Globus pallidus (tissue), 1 donor: ENCODE data around the gene ARMS2.

Experiments
- DNase-seq: peaks from one replicate; pipeline ENCODE4 v3.0.0-alpha.2; 2015; ENCODE audit warnings: low spot score

Gene ARMS2

DNA sequence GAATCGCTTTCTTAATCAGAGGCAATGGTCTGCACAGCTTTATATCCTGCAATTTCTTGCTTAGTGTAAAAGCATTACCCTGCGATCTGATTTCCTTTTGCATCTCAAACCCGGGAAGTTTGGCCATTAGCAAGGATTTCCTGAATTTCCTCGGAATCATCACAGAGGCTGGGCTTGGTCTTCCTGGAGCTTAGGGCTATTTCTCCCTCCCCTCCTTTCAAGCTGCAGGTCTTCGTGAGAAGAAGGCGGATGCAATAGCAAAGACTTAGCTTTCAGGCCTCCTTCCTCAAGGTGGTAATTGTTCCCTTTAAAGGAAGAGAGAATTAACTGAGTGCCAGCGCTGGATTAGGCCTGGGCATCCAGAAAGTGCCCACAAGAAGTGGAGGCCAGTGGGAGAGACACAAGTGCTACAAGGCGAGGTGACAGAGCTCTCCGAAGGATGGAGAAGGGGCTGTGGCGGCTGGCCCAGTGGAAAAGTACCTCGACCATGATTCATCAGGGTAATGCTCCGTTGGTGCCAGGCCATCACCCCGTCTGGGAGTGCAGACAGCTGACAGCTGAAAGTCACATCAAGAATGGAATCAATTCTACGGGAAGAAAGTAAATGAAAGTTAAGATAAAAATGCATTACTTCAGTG, 4.0 kb upstream of the ARMS2 start:
- no peak for DNase-seq

DNA sequence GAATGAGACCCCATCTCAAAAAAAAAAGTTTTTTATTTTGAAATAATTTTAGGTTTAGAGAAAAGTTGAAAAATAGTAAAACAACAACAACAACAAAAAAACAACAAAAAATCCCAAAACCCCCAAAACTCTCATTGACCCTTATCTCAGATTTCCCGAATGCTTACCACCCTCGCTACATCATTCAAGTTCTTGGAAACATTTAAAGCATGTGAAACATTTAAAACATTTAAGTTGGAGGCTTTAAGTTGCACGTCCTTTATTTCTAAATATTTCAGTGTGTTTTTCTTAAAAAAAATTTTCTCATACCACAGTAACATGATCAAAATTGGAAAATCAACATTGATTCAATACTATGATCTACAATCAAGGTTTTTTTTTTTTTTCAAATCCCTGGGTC, 382 bp upstream of the ARMS2 start:
- no peak for DNase-seq

DNA sequence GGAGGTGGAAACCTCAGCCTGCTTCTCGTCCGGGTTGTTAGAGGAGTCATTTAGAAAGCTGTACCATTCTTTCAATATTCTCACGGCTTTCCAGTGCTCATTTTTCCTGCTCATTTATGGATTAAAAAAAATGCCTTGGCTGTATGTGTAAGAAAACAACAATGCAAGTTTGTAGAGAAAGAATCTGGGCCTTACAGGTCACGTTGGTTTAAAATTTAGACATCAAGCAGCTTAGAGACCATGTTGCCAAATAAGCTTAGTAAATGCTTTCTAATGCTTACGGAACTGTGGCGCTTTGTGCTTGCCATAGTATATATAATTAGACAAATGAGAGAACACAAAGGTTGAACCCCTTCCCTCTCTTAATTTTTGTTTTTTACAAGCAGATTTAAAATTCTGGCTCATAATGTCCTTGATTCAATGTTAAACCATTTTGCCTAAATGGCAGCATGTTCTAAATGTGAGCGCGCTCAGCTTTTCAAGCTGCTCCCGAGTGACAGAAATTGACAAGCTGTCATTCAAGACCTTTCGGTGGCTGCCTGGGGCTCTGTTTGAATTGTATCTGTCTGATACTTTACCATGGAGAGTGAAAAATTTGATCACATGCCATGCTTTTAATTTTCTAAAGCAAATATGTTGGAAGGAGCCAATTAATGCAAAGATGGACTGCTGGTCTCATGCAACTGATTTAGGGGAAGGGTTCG, 1.1 kb downstream of the ARMS2 start:
- no peak for DNase-seq

- peak; percentile 79 for DNase-seq
These were observed 3.5 kb downstream of the ARMS2 start for GRCh38 chr10:122457934-122458333.

- peak; percentile 59 for DNase-seq
These were observed 4.2 kb downstream of the ARMS2 start for GRCh38 chr10:122458693-122459092.

DNA sequence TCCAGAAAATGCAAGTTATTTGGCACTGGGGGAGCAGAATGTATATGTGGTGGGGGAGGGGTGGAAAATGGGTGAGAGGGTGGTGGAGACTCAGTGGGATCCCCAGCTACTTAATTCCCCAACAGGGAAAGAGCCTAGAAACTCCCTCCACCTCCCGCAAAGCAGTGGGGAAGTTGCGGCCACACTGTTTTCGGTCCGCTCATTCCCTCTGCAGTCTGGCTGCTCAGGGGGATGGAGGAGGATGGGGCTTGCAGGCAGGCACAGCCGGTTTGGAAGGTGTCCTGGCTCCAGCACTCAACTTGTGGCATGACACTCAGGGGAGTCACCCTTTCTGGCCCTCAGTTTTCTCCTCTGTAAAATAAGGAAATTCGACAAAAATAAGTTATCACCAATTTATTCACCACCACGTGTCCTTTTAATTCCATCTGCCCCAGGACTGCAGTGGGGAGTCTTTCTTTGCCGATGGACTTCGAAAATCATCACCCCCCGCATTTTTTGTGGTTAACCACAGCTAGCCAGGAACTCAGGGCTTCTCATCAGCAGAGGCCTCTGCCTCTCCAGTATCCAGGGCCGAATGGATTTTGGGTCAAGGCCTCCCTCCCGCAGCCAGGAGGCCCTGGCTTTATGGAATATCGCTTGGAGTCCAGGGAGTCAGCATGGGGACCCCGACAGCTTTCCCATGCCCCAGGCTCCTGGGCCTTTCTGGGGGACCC, 5.3 kb downstream of the ARMS2 start:
- no peak for DNase-seq

- no peak for DNase-seq
These were observed 6.4 kb downstream of the ARMS2 start for GRCh38 chr10:122460891-122461293.

DNA sequence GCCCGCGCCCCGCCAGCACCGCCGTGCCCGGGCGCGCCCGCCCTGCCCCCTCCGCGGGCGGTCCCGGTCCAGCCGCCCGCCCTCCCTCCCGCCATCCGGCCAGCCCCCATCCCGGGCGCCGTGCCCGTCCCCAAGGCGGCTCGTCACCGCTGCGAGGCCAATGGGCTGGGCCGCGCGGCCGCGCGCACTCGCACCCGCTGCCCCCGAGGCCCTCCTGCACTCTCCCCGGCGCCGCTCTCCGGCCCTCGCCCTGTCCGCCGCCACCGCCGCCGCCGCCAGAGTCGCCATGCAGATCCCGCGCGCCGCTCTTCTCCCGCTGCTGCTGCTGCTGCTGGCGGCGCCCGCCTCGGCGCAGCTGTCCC, 6.9 kb downstream of the ARMS2 start, which contains the start of gene HTRA1:
Gene HTRA1, plus strand, starts transcription at position 187 of the 362 bp plus-strand sequence. Its CDS starts 100 bp downstream, at position 287.
- DNase-seq, result peak; percentile 91

GRCh38 chr10:122461729-122462532, 7.5 kb downstream of the ARMS2 start:
- DNase-seq, result no peak

DNA sequence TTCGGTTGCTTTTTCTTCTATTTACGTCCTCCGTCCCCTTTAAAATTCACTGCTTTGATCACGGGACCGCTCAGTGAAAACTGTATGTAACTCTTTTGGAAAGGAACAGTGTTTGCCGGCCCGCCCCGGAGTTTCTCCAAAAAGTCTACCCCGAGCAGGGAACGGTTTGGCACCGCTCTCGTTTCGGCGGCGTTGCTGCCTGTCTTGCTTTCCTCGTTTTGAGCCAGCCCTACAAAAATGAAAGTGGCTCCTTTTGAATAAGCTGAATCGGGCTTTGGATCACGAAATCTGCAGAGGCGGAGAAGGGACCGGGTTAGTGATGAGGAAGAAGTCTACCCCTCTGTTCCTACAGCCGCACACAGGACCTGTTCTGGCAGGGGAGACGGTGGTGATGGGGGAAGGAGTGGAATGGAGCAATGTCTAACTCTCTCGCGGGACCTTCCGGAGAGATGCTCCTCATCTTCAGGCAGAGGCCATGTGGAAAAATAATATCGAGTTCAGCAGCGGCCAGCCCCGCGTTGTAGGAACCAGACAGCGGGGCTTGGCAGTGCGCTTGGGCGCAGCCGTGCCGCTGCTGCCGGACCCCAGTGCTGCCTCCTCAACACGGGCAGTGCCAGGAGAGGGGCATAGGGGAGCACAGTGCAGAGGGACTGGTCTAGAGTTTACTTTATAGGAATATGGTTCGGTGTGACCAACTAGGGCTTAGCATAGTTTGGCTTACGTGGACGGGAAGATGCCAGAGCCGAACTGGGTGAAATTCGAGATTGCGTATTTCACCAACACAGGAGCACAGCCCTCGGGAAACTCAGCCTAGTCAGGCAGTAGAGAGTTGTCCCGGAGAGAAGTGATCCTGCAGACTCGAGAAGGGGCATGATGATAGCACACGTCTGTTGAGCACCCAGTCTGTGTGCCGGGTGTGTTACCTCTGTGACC, 8.3 kb downstream of the ARMS2 start:
- DNase-seq, result peak; percentile 63

GRCh38 chr10:122463466-122464249, 9.2 kb downstream of the ARMS2 start:
- peak; percentile 55 for DNase-seq

DNA sequence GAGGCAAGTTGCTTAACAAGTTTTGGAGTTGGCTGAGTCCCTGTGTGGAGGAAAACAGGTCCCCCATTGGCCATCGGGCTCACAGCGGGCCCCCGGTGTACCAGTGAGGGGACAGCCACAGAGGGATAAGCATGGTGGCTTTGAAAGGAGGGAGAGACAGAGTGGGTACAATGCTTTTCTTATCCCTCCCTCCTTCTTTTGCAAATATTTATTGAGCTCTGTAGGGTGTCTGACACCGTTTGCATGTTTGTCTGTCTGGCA, 9.7 kb downstream of the ARMS2 start:
- no peak for DNase-seq

- DNase-seq, result peak; percentile 61
These were observed 10.1 kb downstream of the ARMS2 start for GRCh38 chr10:122464586-122464985.

DNA sequence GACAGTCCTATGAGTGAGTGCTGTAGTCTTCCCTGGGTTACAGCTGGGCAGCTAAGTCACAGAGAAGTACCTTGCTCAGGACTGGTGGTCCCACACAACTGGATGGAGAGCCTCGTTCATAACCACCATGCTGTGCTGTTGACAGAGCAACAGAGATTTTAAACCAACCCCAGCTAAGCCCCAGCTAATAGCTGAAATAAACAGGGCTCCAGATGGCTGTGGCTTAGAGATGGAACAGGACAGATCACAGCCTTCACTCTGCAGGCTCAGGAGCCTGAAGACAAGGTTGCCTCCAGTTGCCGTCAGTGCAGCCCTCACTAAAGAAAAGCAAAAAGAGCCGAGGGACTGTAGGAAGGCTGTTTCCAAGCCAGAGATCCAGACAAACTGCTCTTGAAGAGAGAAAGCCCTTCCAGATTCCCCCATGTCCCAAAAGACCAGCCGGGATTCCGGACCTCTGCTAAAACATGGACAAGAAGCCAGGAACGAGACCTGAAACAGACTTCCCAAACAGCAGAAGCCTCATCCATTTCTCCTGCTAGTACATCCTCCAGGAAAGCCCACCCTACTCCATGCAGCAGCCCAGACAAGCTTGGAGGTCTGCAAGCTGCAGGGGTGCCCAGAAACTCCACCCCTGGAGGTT, 11.1 kb downstream of the ARMS2 start:
- DNase-seq, result no peak

- no peak for DNase-seq
These were observed 12.5 kb downstream of the ARMS2 start for GRCh38 chr10:122466951-122467381.

GRCh38 chr10:122467701-122468100, 13.2 kb downstream of the ARMS2 start:
- DNase-seq, result no peak

GRCh38 chr10:122468307-122468925, 14.0 kb downstream of the ARMS2 start:
- DNase-seq, result no peak

DNA sequence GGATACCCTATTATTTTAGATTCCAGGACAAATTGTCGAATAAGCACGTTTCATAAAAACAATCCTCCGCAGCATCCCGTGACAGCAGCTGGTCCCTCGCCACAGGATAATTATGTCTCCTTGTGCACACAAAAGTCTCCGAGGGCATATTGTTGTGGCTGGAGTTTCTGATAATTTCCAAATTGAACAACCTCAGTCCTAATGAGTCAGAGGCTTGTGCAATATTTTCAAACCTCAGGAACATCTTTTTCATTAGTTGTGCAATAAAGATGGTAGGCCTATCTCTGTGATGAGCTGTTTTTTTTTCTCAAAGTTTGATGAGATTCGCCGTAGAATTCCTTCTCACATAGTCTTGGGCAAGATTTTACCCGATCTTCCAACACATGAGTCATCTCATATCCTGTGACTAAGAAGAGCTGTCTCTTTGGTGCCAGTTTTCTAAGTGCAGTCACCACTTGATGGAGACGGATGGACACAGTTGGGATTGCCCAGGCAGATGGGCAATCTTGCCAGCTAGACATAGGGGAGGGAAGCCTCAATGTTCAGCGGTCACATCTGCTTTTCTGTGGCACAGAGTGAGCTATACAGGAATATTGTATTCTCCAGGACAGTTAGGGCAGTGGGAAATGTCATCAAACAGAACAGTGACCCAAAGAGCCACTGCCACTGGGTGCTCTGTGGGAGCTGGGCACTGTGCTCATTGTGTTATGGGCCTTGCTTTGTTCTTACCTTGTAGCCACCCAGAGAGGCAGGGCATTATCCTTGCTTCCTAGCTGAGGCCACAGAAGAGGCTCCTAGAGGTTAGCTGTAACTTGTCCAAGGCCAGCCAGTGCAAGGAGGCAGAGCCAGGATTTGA, 14.7 kb downstream of the ARMS2 start:
- DNase-seq, result no peak

GRCh38 chr10:122469848-122470247, 15.4 kb downstream of the ARMS2 start:
- DNase-seq, result no peak
